ENCODE data around the gene STOML1.

DNA sequence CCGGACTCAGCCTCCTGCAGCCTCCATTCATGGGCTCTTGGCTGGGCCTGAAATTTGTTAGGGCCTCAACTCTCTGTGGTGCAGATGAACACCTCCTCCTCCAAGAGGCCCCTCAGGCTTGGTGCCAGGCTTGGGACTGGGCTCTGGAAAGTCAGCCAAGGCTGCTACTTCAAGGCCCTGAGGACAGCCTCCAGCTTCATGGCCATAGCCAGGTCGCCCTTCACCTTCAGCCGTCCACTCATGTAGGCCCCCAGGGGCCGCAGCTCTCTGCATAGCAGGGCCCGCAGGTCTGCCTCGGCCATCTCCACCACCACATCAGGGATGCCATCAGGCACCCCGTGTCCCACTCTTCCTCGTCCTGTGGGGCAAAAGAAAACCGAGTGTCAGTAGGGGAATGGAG lies 8.3 kb downstream of the STOML1 start:
- TF ChIP-seq EZH2 (IDR thresholded peaks at IDR 0.05; ENCODE audit: low read length), result no peak
- TF ChIP-seq, protein P1, sequence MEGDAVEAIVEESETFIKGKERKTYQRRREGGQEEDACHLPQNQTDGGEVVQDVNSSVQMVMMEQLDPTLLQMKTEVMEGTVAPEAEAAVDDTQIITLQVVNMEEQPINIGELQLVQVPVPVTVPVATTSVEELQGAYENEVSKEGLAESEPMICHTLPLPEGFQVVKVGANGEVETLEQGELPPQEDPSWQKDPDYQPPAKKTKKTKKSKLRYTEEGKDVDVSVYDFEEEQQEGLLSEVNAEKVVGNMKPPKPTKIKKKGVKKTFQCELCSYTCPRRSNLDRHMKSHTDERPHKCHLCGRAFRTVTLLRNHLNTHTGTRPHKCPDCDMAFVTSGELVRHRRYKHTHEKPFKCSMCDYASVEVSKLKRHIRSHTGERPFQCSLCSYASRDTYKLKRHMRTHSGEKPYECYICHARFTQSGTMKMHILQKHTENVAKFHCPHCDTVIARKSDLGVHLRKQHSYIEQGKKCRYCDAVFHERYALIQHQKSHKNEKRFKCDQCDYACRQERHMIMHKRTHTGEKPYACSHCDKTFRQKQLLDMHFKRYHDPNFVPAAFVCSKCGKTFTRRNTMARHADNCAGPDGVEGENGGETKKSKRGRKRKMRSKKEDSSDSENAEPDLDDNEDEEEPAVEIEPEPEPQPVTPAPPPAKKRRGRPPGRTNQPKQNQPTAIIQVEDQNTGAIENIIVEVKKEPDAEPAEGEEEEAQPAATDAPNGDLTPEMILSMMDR (optimal IDR thresholded peaks at IDR 0.05 in 1 of 3, IDR thresholded peaks at IDR 0.05 in 1 of 3, conservative IDR thresholded peaks at IDR 0.05 in 1 of 3; ENCODE audit: extremely low read depth in 1 of 3, insufficient read depth in 2 of 3, low read length in 3 of 3), result no peak
